ENCODE measurements around the gene POLE.

DNA sequence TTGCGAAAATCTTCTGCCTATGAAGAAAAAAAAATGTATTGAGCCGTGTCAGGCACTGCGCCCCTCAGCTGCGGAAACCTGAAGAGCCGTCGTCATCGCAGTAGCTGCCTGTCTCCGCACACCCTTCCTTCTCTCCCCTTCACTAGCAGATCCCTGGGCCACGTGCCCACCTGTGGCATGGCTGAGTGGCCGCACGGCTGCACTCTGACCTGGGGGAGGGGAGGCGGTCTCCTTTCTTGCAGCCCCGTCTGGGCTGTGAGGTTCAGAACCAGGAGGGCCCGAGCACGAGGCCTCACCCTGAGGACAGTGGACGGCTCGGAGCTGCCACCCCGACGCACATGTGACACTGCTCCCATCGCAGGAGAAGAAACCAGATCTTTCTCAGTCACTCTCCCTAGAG lies 48.4 kb upstream of the POLE start:
- TF ChIP-seq CTCF (IDR thresholded peaks at IDR 0.05) (no peak), POLR2A (IDR thresholded peaks at IDR 0.05) (no peak)

All from esophagus squamous epithelium (tissue), 4 donors.